Erythroblast (primary cell): ENCODE results near the gene SESN1.
A peak's percentile ranks its signal among the peaks of the same experiment; 100 is the strongest.
"Not testable (repeated sequence)": the region's sequence is repeated elsewhere in the genome, so short reads cannot be mapped to it uniquely, and the experiment has no call there.

Source experiments
- DNase-seq, 2 experiments: peaks; one replicate each; lab custom pipeline; 2025; lab: John Stamatoyannopoulos, UW
- GATA1 ChIP-seq: IDR thresholded peaks from 2 replicates; pipeline ENCODE4 v1.6.1; 2011; ENCODE audit warnings: low read depth, mild to moderate bottlenecking, control low read depth, low read length, moderate library complexity
- POLR2A ChIP-seq: IDR thresholded peaks from 2 replicates; pipeline ENCODE4 v1.6.1; 2011; ENCODE audit warnings: mild to moderate bottlenecking, low read length

The SESN1 gene

GRCh38 chr6:109094416-109095035 is at the start of gene SESN1:
TSS of gene SESN1 (minus strand) at chr6:109094846. CDS start at chr6:109094073, 773 bp downstream.
- TF ChIP-seq GATA1: no peak
- peak; percentile 83 for TF ChIP-seq POLR2A

GRCh38 chr6:109143191-109143590 is 48.5 kb upstream of the SESN1 start:
- DNase-seq: no peak
- TF ChIP-seq POLR2A: no peak
- TF ChIP-seq GATA1: no peak

More at GRCh38 chr6:109094416-109095035, at the start of gene SESN1:
- DNase-seq: peak; percentile 91 to 93

- DNase-seq: not testable (repeated sequence)
Measured at GRCh38 chr6:109142067-109142466, 47.4 kb upstream of the SESN1 start.

GRCh38 chr6:109139109-109139508 is 44.5 kb upstream of the SESN1 start:
- no peak for DNase-seq
- TF ChIP-seq GATA1 (no peak), POLR2A (no peak)

- not testable (repeated sequence) for DNase-seq
Measured at GRCh38 chr6:109136530-109136929, 41.9 kb upstream of the SESN1 start.

- DNase-seq: not testable (repeated sequence)
Measured at GRCh38 chr6:109136039-109136438, 41.4 kb upstream of the SESN1 start.

GRCh38 chr6:109135600-109135999 is 41.0 kb upstream of the SESN1 start:
- DNase-seq: not testable (repeated sequence)

- no peak for TF ChIP-seq POLR2A
- TF ChIP-seq GATA1: no peak
- no peak for DNase-seq
Measured at GRCh38 chr6:109130065-109130464, 35.4 kb upstream of the SESN1 start.

- DNase-seq: no peak
- no peak for TF ChIP-seq GATA1
Measured at GRCh38 chr6:109125504-109125903, 30.9 kb upstream of the SESN1 start.

GRCh38 chr6:109124219-109124618 is 29.6 kb upstream of the SESN1 start:
- no peak for DNase-seq
- TF ChIP-seq POLR2A: no peak
- no peak for TF ChIP-seq GATA1

GRCh38 chr6:109121411-109121810 is 26.8 kb upstream of the SESN1 start:
- TF ChIP-seq GATA1 (no peak), POLR2A (no peak)

GRCh38 chr6:109118871-109119354 is 24.3 kb upstream of the SESN1 start:
- TF ChIP-seq POLR2A: no peak
- no peak for TF ChIP-seq GATA1
- DNase-seq: no peak

More at GRCh38 chr6:109121411-109121810, 26.8 kb upstream of the SESN1 start:
- no peak for DNase-seq

- no peak for DNase-seq
- TF ChIP-seq POLR2A (no peak), GATA1 (no peak)
Measured at GRCh38 chr6:109118337-109118736, 23.7 kb upstream of the SESN1 start.

GRCh38 chr6:109117346-109118035 is 22.8 kb upstream of the SESN1 start:
- no peak for DNase-seq
- TF ChIP-seq POLR2A: no peak
- TF ChIP-seq GATA1: no peak

- DNase-seq: not testable (repeated sequence)
Measured at GRCh38 chr6:109112663-109113062, 18.0 kb upstream of the SESN1 start.

GRCh38 chr6:109109663-109110062 is 15.0 kb upstream of the SESN1 start:
- DNase-seq: not testable (repeated sequence)
